H1 (cell line): Measurements from ENCODE around the gene COX10. TPM values are rescaled to one million over a fixed set of nuclear protein-coding genes. Genes with fewer than 3 reads are reported as not detected.

ENCODE experiments used
- RNF2 ChIP-seq: fragments of 200-900, 300-1000 bp; sonication (generic); IDR thresholded peaks from 2 replicates; pipeline ENCODE4 v1.7.1; 2016; ENCODE audit warnings: borderline replicate concordance, low read depth, mild to moderate bottlenecking, antibody characterized with exemption, low read length; ENCODE audit not compliant: poor library complexity, severe bottlenecking; ENCODE audit errors: missing control alignments
- TBP ChIP-seq: IDR thresholded peaks from 2 replicates; pipeline ENCODE4 v1.6.1; 2011; ENCODE audit warnings: low read depth, low read length, improper control_type of control experiment
- polyA plus RNA-seq, 7 experiments: library from polyadenylated mRNA; depleted of rRNA in 3 of 7; stranded (reverse) in 5 of 7; unstranded in 2 of 7; fragments of >200 nt in 5 of 7; fragments of 200-250 nt in 2 of 7; gene quantifications; 1 replicate in 5 of 7; 2 replicates in 1 of 7; 4 replicates in 1 of 7; pipeline versions ENCODE4 v1.2.1 to v1.2.3, GENCODE V29; 2011 to 2013; ENCODE audit warnings: missing spikeins in 2 of 7, mixed read lengths in 2 of 7
- total RNA-seq: library from RNA; stranded (reverse); fragmentation: NEBNext Ultra II Directional; extraction: Animal tissue kit (Norgen Biotek cat#: 25700); gene quantifications from 2 replicates; pipeline ENCODE4 v1.2.1, GENCODE V29; 2021

The COX10 gene
- total and polyA plus RNA-seq, 2 of the 8 experiments (the other 6 are each of a cell fraction or from before 2014, with no cell fraction given), result 18.0 to 23.0 TPM

DNA sequence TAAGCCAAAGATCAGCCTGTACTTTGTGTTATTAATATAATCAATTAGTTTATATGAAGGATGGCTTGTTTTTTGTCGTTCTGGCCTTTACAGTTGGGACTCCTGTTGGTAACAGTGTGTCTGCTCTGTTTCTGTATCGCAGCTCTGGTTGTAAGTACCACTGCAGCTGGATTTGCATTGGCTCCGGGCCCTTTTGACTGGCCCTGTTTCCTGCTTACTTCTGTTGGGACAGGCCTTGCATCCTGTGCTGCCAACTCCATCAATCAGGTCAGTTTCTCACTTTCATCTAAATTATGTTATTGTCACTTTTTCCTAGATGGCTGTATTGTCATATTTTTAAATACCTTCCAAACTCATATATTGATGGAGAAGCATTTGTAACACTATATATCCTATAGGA, 32.7 kb downstream of the COX10 start (continued):
- TF ChIP-seq TBP (no peak), RNF2 (no peak)
- TF ChIP-seq, all 59 proteins: peak for 0
